Measurements from ENCODE around the gene DIAPH1. TPM values are rescaled to one million over a fixed set of nuclear protein-coding genes. Genes with fewer than 3 reads are reported as not detected.
"Not testable (repeated sequence)": the region's sequence is repeated elsewhere in the genome, so short reads cannot be mapped to it uniquely, and the experiment has no call there.

The DIAPH1 gene
- total RNA-seq, 1 donor from 2014 or later: 23.3 TPM

GRCh38 chr5:141609921-141610320 is 8.9 kb downstream of the DIAPH1 start:
- not testable (repeated sequence) for DNase-seq

DNA sequence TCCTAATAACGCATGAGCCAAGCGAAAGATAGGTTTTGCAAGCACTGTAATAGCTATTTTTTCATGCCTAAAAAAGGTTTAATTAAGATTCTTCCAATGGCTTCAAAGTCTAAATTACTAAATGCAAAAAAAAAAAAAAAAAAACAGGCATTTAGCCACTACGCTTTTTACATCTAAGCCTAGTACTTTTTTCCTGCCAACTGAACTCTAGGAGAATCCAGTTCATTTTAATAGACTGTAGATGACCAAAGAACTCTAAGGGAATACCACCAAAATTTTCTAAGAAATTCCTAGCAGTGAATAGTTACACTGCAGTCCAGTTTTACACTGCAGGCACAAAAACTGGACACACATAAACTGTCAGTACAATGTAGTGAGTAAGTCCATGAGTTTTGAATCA is 9.8 kb downstream of the DIAPH1 start:
- no peak for DNase-seq

- no peak for DNase-seq
These were observed 10.2 kb downstream of the DIAPH1 start for GRCh38 chr5:141608557-141608956.

DNA sequence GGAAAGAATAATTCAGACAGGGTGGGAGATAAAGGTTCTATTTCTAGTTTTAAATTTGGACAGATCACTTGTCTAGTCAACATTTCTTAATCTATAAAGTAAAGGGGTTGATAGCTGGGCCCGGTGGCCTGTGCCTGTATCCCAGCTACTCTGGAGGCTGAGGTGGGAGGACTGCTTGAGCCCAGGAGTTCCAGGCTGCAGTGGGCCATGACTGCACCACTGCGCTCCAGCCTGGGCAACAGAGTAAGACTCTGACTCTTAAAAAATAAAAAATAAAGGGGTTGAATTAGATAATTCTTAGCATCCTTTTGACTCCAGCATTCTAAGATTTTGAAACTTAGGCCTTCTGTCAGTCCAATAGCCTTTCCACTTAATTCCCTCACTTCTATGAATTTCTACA is 10.8 kb downstream of the DIAPH1 start:
- no peak for DNase-seq

DNA sequence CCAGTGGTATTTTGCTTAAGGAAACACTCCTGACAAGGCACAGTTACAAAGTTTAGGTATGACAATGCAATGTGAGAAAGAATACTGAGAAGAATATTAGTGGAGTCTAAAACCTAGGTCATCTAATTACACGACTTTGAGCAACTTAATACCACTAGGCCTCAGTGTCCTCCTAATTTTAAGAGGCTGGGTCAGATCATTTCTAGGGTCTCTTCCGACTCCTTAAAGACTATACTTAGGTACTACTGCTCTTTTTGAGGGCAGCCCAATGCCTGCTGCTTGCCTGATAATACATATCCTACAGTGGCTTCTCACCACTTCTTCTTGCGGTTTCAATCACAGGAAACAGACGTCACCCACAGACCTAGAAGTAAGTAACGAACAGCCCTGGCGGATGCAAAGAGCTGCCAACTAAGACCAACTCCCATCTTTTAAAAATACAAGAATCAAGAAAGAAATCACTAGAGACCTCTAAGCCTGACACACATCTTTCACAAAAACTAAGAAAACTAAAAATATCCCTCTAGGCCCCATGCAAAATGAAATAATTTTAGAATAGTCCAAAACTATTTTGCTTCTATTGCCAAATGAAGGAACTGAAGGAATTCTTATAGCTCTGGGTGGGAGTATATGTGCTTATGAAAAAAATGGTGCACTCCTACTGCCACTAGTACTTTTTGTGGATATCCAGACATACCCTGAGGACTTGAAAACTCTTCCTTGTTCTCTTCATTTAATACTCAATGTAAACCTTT is 13.1 kb downstream of the DIAPH1 start:
- no peak for DNase-seq

DNA sequence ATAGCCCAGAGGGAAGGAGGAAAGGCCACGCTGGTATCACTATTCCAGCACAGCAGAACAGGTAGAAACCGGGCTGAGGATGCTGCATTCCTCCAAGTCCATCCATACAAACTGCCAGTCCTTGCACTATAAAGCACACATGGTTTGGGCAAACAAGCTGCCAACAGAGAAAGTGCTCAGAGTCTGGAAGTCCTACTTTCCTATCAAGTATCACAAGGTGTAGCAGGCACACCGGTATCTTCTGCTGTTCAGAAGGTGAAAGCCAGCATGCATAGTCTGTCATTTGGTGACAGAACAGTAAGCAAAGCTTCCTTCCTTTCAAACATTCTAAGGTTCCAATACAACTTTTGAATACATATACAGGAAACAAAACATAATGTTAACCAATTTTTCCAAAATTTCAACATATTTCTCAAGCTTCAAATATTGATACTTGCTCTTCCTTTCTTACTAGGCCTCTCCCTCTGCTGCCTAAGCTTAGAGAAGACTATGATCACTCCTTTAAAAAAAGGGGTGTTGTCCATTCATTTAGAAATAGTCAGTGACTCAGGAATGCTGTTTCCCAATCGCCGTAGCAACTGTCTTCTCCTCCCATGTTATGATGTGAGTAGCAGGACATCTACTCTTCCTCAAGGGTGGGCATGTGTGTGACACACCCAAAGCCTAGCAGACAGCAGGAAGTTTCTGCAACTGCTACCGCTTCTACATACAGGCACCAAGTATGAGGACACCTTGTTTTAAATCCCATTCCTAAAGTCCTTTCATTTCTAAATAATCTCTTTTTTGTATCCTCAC is 14.7 kb downstream of the DIAPH1 start:
- DNase-seq: peak; percentile 77

GRCh38 chr5:141602606-141603005 is 16.2 kb downstream of the DIAPH1 start:
- DNase-seq: no peak

DNA sequence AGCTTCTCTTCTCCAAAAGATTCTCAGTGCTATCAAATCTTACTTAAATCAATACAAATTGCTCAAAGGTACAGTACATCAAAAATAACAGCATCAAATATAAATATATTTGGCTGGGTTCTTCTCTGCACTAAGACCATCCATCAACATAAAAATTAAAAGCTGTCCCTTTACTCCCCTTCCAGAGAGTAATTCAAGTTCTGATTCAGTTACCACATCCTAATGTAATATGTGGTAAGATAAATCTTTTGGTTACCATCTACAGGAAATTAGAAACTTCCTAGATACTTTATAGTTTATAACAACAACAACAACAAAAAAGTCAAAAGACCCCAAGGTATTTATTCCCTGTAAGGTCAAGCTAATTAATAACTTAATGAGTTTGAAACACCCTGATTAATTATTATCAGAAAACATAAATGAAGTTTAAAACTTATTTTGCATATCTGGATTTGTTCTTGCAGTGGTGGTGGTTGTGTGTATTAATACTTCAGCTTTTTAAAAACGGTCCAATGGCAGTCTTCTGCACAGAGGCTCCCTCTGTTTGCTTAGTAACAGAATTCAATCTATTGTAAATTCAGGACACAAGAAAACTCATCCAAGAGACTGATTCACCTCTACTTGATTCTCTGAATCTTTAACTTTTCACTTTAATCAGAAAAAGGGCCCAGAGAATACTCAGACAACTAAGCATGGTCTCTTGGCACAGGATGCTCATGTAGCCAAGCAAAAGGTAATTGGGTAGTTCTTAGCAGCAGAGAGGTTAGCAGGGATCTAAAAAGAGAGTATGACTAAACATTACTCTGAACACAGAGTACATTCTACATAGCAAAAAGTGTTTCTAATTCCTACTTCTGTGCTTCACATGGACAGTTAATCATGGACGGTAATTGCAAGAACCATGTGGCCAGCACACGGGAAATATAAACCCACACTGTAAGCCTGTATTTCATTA is 20.1 kb downstream of the DIAPH1 start:
- no peak for DNase-seq

DNA sequence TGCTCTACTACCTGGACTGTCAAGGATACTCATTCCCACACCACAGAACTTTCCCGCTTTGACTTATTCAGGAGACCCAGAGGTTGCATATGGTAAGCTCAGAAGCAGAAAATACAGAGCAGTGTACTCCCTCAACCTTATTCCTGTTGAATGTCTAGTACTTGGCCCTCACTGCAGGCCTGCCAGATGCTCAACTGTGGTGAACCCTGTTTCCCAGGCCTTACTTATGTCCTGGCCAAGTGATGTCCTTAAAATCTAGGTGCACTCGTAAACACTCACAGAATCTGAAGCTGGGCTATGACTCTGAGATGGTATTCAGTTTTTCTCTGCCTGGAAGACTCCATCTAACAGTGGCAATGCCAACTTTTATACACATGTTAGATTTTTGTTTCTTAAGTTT is 21.0 kb downstream of the DIAPH1 start:
- DNase-seq: no peak

- DNase-seq: no peak
These were observed 21.4 kb downstream of the DIAPH1 start for GRCh38 chr5:141597394-141597793.

GRCh38 chr5:141596867-141597266 is 21.9 kb downstream of the DIAPH1 start:
- DNase-seq: no peak

- no peak for DNase-seq
These were observed 28.7 kb downstream of the DIAPH1 start for GRCh38 chr5:141590127-141590526.

DNA sequence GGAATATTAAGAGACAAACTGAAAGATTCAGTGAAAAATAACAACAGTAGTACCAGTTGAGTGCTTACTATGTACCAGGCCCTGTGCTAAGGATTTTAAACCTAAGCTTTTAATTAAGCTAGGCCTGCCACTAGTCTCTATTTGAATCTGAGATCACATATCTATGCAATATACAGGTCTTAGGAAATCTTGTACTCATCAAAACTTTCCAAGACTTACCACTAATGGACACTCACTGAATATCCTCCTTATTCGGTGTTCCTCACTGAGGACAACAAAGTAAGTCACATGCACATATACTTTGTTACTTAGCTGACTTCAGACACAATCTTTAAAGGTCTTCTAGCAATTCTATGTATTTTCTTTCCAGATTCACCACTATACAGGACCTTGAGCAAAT is 32.6 kb downstream of the DIAPH1 start:
- no peak for DNase-seq

GRCh38 chr5:141585594-141585993 is 33.2 kb downstream of the DIAPH1 start:
- DNase-seq: no peak

DNA sequence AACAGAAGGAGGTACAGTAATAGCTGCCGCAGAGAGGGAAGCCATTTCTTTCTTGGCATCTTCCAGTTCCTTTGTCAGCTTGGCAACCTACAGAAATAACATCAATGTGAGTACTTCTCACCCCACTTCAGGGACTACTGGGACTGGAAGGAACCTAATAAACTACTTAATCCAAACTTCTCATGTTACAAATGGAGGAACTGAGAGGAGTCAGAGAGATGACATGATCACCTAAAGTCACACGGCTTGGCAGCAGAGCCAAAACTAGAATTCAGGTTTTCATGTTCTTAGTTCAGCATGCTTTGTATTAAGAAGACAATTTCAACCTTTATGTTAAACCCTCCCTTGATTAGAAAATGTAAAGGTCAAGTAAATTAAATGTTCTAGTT is 44.7 kb downstream of the DIAPH1 start:
- DNase-seq: no peak

GRCh38 chr5:141573489-141574121 is 45.2 kb downstream of the DIAPH1 start:
- no peak for DNase-seq

DNA sequence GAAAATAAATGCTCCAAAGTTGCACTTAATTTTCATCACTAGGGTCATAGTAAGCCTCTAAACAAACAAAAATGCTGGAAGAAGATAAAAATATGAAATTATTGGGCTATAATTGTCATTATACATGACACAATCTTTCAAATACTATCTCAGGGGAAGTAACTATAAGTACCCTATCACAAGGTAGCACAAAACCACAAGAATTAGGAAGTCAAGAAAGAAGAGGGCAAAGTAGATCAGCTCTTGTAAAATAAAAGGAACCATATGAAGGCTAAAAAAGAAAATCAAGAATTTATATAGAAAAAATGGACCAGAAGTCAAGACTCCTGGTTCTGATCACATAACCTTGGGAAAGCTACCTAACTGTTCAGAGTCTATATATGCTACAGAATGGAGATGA is 48.1 kb downstream of the DIAPH1 start:
- DNase-seq: no peak

DNA sequence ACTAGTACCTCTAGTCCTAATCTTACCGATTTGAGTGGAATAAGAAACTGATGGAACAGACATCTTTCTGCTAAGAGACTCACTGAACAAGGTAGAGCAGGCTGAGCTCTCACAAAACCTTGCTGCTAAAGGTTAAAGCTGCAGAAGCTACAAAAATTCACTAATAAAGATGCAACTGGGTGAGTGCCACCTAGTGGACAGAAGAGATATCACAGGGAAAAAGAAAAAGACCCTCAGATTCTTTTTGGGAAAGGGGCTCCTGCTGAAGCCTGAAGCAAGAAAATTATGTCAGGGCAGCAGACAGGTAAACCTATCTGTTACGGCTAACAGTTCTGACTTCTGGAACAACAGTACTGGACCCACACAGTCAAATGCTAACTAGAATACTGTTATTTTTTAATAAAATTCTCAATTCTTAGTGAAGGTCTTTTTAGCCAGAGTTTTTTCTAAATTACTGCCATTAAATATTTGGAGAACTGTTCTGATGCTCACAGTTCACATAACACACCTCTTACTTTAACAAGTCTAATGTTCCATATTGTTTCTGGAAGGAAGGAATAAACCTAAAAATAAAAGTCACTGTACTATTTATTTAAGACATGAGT is 51.2 kb downstream of the DIAPH1 start:
- peak; percentile 31 for DNase-seq

- DNase-seq: no peak
These were observed 52.8 kb downstream of the DIAPH1 start for GRCh38 chr5:141565826-141566570.

- DNase-seq: peak; percentile 95
These were observed 54.5 kb downstream of the DIAPH1 start for GRCh38 chr5:141564216-141564692.
